DMS114 treated with DMSO at 0.1 percent for 48 hours (cell line): ENCODE results near the gene PRDM16.

Experiments used
- DNase-seq: peaks from one replicate; lab custom pipeline; 2025; ENCODE audit not compliant: unreplicated experiment; lab: John Stamatoyannopoulos, UW

PRDM16 gene

DNA sequence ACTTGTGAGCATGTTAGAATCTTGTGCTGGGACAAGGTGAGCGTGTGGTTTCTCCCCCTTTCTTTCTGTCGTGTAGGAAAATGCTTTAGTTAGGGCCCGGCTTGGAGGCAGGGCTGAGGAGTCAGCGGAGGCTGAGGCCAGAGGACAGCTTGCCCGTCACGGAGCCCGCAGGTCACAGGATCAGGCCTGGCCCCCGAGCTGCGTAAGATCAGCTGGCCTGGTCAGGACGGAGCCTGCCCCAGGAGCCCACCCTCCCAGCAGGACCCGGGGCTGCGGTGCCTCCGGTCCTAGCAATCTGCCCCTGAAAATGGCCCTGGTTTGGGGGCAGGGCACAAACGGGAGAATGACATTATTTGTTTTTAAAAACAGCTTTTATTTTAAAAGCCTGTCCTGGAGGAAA lies 52.0 kb downstream of the PRDM16 start:
- no peak for DNase-seq

DNA sequence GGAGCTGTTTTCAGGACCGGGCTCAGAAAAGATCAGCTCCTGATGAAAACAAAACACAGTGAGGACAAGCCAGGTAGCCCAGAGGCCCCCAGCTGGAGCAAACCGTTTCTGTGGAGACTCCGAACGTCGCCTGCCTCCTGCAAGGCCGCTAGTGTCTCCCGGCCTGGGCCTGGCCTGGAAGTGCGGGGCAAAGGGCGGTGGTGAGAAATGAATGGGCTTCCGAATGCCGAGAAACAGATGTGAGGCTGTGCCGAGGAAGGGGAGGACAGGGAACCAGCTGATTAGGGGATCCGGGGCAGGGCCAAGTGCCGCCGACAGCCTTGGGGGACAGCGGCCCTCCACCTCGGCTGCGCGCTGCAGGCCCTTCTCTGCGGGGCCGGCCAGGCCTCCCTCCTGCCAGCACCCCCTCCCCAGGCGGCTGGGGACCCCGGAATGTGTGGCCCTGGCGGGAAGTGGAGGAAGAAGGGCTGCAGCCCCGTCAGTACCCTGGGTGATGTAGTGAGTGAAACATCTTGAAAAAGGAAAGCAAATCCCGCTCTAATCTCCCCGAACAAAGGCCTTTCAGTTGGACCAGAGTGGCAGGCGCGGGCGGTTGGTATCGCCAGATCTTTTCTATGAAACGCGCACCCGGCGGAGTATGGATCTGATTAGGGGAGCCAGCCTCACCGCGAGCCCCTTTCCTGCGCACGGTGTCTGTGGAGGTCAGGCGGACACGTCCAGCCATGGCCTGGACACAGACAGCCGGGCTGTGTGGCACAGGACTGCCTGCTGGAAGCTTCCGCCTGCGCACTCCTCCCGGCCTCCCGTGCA lies 52.6 kb downstream of the PRDM16 start:
- DNase-seq, result no peak

- DNase-seq, result no peak
Observed at GRCh38 chr1:3122311-3122710, 53.3 kb downstream of the PRDM16 start.

- no peak for DNase-seq
Observed at GRCh38 chr1:3124246-3124645, 55.2 kb downstream of the PRDM16 start.

DNA sequence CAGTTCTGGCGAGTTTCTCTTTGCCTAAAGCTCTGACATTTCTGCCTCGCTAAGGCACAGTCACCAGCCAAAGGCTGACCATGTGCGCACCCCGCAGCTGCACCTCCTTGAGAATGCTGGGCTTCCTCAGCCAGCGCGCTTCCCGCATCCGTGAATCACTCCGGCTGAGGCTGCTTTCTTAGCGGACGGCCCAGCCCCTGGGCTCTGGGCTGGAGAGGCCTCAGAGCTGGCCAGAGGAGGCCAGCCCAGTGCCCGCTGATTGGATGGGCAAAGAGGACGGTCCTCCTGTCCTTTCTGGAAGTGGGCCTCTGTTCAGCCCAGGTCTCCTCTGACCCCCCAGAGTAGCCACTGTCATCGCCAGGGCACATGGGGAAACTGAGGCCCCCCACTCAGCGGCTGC lies 56.1 kb downstream of the PRDM16 start:
- DNase-seq, result no peak

DNA sequence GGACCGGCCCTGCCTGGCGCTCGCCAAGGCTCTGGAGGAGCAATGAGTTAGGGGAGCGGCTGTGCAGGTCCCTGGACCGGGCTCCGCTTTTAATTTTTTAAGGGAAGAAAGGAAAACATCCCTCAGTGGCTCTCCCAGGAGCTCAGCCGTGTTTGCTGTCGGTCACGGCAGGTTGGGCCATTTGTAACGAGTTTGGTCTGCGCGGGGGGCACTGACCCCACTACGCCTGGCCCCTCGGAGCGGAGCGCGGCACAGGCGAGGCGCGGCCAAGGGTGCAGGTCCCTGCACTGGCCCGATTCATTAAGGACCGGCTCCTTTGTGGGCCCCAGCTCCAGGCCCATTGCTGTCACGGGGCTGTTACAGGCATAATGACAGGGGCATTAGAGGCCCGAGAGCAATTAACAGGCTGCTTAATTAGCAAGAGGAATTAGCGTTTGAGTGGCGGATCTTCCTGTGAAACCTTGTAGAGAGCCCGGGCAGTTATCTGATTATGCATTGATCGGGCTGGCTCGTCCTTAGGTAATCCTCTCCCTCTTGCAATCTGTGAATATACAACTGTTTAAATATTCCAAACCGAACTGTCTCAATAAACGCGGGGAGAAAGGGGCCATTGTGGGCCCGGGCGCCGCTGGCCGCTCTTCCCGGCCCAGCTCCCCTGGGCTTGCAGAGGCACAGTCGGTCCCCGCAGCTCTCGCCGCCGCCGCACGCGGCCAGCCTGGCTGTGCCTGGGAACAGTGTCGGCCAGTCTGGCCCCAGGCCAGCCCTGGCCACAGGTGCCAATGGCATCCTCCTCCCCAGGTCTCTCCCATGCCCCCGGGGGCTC lies 56.8 kb downstream of the PRDM16 start:
- no peak for DNase-seq

DNA sequence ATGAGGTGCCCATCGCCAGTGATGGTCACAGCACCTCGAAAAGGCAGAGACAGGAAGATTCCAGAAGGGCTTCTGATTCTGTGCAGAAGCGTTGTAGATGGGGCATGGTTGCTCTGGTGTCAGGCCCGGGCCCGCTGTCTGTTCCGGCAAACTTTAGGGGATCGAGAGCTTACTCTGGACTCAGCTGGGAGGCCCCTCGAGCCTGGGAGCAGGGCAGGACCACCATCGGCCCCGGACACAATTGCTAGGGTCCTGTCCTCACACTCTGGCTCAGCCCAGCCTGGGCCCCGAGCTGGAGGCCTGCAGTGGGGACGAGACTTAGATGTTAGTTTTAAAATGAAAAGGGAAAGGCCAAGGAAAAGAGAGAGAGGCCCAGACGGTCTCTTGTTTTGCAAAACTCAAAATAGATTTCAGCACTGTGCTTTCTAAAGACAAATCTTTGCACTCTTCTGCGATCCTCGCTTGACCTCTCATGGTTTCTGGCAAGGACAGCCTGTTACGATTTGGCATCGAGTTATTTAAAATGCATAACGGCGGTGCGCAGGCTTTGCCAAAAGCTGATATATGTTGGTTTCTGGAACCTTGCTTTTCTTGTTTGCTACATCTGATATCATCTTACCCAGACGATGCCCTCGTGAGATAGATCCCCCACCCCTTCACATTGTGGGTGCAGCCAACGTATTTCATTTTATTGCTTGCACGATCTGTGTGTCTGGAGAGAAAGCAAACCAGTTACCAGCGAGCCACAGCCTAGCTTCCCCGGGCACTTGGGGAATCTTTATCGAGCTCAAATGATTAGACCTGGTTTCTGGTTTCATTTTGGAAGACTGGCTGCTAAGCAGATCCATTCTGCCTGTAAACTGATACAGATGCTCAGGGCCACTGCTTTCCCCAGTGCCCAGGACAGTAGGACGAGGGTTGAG lies 58.0 kb downstream of the PRDM16 start:
- no peak for DNase-seq

DNA sequence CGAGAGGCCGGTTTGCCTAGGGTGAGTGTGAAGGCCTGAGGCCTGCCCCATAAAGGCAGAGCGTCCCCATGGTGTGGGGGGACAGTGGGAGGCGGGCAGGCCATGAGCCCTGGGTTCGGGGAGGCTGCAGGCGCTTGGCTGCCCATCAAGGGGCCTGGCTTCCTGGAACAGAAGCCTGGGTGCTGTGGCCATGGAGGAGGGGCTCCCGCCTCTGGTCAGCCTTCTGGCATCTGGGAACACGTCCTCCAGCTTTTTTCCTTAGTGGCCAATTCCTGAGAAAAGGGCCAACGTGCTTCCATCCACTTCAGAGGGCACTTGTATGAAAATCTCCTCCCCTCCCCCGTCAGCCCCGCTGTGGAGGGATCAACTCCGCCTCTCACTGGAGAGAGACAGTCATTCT lies 58.7 kb downstream of the PRDM16 start:
- DNase-seq, result no peak

DNA sequence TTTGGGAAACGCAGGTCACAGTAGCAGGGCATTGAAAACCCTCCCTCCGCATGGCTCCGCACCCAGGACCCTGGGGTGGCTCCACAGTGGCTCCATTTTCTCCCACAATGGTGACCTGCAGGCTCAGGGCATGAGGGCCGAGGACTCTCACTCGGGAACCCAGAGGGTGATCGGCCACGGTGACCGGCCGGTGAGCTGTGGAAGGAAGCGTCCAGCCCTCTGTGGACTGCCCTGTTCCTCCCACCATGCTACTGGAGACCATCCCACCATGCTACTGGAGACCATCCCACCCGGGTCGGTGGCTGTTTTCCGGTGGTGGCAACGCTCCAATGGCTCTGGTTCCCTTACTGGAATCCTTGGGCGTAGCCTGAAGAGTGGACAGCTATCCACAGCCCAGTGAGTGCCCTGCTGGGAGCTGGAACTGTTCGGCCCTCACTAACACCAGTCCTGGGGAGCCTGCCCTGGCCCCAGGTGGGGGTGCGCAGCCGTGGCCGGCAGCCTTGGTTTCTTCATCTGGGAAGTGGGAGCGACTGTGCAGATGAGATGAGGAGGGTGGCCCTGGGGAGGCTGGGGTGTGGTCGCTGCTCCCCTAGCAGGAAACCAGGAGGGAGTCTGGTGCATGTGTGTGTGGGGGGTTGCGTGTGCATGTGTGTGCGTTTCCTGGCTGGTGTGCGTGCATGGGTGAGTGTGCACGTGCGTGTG lies 59.6 kb downstream of the PRDM16 start:
- DNase-seq, result no peak

GRCh38 chr1:3129133-3129490 lies 60.1 kb downstream of the PRDM16 start:
- DNase-seq, result no peak

- DNase-seq, result no peak
Observed at GRCh38 chr1:3130268-3130667, 61.3 kb downstream of the PRDM16 start.

- DNase-seq, result no peak
Observed at GRCh38 chr1:3132660-3133059, 63.7 kb downstream of the PRDM16 start.

GRCh38 chr1:3133686-3134085 lies 64.7 kb downstream of the PRDM16 start:
- DNase-seq, result no peak

DNA sequence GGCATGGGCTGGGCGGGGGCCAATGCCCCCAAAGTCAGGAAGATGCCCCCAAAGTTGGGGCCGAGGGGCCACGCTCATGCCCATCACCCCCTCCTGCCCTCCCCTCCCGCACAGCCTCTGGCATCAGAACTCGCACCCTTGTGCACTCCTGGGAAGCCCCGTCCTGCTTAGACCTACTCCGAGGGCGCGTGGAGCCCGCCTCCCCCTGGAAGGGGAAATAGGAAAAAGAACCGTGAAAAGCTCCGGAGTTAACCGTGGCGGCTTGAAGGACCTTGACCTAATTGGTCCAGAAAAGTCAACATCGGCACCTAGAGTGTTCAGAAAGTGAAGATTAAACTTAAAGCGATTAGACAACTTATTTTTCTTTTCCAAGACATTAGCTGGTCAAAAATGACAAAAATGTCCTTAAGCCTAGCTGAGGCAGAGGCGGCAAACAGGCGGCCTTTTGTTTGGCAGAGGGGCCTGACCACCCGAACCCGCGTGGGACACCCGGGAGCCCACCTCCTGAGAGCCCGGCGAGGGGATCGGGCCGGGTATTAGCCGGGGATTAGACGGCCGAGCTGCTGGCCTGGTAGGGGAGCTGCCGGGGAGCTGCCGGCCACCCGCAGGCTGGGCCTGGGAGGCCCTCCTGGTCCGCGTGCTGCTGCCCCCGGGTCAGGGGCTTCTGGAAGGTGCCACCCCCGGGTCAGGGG lies 65.5 kb downstream of the PRDM16 start:
- DNase-seq, result no peak

DNA sequence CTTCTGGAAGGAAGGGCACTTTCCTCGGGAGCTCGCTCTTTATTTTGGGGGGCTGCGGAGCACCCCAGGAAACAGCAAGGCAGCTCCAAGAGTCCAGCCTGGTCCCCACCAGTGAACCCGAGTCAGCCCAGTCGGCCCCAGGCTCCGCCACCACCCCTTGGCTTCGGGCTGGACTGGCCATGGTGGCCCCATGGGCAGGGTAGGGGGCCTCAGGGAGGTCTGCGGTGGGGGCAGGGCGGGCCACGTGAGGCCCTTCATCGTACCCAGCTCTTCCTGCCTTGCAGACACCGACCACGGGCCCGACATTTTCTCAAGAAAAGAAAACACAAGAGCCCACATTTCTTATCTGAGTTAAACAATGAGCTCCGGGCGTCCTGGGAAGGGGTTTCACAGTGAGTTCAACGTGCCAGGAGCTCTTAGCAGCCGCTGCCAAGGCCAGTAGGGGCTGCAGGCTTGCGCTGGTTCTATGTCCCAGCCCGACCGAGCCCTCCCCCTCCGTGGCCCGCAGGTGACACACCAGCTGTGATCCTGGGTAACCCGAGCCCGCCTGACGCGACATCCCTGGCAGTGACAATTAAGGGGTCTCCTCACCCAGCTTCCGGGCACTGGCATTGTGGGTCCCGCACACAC lies 66.2 kb downstream of the PRDM16 start:
- DNase-seq, result no peak

DNA sequence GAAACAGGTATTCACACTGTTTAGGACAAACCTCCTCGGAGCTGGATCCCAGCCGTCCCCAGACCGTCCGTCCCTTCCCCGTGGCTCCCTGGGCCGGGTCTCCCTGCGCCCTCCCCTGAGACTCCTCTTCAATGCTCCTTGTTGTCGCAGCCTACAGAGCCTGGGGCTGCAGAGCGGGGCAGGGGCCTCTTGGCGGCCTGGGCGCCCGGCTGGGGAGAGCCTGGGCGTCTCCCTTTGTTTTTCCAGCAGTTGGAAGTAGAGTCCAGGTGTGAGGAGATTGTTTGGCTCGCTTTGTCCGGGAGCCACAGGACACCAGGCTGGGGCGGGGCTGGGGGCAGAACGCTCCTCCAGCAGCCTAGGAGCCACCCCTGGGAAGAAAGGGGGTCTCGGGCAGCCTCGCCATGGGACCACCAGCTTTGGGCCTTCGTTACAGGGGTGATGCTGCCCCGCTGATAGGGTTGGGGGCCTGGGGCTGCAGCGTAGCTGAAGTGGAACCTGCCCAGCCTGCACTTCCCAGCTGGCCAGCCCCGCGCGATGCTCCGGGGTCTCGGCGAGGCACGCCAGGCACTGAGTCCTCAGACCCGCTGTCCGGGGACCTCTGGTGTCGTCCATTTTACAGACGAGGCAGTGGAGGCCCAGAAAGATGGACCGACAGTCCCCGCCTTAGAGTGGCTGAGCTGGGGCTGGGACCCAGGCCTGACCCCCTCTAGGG lies 66.9 kb downstream of the PRDM16 start:
- DNase-seq, result no peak

DNA sequence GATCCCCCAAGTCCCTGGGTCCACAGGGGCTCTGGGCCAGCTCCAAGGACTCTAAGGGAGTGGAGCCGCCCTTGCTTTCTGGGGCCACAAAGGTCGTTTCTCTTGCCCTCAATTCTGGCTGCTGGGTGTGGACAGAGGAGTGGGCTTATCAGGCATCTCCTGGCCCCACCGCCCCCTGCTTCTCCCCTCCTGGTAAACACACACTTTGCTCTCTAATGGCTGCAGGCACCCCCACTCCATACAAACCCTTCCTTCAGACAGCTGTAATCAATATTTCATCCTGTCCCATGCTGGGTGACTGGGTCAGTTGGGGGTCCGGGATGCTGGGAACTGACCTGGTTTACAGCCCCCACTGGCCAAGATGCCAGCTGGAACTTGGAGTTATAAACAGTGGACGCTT lies 67.5 kb downstream of the PRDM16 start:
- no peak for DNase-seq

DNA sequence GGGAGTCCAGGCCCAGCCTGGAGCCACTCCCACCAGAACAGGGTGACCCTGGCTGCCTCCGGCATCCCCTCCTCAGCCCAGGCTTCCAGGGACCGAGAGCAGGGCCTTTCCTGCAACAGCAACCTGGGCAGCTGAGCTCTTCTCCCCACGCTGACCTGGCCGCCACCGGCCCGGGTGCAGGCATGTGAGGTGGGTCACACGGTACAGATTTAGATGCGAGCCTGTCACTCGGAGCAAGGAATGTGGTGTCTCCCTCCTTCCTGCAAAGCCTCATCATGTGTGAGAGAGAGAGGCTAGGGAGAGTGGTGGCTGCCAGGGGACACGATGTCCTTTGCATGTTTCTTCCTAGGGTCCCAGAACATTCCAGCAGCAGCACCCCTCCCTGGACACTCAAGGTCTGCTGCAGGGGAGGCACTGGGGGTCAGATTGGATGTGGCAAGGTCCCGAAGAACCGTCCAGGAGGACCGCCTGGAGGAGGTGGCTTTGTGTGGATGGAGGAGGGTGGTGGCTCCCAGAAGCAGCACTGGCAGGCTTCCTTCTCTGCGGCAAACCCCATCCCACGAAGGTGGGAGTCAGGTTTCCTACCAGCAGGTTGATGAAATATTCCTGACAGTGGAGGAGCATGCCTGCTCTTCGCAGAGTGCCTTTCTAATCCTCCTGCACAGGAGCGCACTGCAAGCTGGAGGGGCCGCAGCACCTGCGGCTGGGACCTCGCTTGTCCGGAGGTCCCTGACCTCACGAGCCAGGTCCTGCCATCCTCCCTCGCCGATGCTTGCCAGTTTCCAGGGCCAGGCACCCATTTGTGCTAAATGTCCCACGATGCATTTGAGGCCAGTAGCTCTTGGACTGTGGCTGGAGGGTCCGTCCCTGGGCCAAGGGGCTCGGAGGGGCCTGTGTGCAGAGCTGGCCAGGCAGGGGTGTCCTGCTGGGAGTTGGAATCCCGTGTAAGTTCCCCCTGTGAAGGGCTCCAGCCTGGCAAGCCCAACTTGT lies 68.4 kb downstream of the PRDM16 start:
- DNase-seq, result no peak
